Subcutaneous adipose tissue (tissue), 4 donors: ENCODE results near the gene DAP. TPM values are rescaled to one million over a fixed set of nuclear protein-coding genes. Genes with fewer than 3 reads are reported as not detected.

ENCODE experiments used
- total RNA-seq, 4 donors: library from RNA; depleted of rRNA; stranded (reverse); fragments of >200 nt; gene quantifications; one replicate each; pipeline ENCODE4 v1.1.0, GENCODE V29; 2016
- TF ChIP-seq, protein P1 (sequence below): fragments of 450-650 bp; IDR thresholded peaks from one replicate; pipeline ENCODE4 v1.5.1; 2016; ENCODE audit warnings: low read depth, mild to moderate bottlenecking, control low read depth, antibody characterized with exemption, moderate library complexity

Gene DAP
- total RNA-seq, 4 donors from 2014 or later = 52.9 to 56.7 (median 53.6) TPM

DNA sequence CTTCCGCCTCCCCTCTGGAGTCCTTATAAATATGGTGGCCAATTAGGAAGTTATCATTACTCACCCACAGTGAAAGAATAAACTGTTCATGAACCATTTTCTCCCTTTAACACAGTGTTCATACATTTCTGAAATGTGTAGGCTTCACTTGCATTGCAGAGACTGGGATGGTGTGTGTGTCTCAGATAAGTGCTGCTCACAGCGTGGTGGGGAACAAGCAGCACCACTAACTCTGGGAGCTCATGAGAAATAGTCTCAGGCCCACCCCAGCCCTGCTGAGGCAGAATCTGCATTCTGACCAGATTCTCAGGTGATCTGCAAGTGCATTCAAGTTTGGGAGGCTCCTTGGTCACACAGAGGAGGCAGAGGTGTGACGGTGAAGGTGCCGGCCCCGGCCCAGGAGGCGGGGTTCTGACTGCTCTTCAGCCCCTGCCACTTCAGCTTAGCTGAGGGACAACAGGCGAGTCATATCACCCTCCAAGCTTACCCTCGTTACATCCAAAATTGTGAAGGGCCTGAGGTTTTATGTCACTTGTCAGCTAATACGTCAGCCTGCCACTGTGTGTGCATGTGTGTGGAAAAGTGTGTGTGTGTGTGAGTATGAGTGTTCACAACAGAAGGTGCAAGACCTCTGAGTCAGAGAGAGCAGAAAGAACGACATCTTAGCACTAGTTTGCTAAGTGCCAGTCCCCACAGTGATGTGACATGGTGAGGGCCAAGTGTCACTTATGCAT, 34.7 kb downstream of the DAP start:
- TF ChIP-seq, protein P1, sequence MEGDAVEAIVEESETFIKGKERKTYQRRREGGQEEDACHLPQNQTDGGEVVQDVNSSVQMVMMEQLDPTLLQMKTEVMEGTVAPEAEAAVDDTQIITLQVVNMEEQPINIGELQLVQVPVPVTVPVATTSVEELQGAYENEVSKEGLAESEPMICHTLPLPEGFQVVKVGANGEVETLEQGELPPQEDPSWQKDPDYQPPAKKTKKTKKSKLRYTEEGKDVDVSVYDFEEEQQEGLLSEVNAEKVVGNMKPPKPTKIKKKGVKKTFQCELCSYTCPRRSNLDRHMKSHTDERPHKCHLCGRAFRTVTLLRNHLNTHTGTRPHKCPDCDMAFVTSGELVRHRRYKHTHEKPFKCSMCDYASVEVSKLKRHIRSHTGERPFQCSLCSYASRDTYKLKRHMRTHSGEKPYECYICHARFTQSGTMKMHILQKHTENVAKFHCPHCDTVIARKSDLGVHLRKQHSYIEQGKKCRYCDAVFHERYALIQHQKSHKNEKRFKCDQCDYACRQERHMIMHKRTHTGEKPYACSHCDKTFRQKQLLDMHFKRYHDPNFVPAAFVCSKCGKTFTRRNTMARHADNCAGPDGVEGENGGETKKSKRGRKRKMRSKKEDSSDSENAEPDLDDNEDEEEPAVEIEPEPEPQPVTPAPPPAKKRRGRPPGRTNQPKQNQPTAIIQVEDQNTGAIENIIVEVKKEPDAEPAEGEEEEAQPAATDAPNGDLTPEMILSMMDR = no peak

DNA sequence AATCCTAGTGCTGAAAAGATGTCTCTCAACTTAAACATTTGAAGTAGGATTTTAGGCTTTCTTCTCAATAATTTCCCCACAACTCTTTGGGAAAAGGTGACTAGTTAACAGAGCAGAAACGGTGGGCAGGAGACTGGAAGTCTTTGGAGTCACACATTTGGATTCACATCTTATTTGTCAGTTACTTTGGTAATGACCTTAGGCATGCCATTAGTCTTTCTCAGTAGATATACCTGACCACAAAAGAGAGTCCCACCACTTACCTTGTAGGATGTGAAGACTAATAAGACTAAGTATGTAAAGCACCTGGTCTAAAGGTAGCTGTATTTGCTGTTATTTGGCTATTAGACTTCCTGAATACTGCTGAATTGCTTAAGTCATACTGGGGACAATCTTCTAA, 35.4 kb downstream of the DAP start:
- TF ChIP-seq, protein P1 = no peak

DNA sequence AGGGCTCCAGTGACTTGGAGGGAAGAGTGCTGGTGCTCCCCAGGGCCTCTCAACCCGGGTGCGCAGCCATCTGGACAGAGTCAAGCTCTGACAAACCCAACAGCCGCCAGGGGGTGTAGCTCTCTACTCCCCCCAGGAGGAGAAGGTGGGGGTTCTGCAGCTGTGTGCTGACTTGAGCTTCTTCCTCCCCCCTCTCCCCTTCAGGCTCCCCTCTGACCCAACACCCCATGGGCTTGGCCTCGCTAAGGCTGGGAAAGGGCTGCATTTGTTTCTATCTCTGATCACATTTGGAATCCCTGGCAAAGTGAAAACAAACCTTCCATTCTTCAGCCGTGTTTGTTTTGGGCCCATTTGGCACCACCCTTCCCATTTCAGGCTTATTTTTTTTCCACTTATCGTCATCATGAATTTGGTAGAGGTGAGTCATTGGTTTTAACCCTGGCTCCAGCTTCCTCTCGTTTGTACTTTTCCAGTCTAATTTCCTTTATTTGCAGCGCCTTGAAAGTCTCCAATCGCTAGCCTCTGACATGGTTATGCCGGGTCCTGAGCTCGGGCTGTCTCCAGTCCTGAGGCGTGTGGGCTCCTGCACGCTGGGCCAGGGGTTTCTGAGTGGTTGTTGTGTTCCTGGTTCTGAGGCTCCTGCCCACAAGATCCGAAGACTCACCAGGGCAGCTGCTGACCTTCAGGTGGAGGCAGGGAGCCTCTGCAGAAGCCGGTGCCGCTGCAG, 36.1 kb downstream of the DAP start:
- TF ChIP-seq, protein P1 = no peak

DNA sequence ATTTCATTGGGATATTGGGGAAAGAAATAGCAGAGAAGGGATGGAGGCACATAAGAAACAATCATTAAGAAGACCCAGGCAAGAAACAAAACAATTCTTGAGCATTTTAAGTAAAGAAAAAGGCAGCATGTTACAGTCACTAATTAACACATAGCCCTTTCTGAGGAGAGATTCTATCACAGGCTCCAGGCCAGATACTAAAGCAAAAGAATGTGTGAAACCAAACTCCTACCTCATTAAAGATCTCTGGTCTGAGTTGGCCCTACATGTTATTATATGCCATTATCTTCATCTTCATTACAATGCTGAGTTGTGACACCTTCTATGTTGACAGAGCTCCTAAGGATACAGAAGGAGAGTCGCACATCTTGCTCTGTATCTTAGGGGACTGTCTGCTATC, 37.5 kb downstream of the DAP start:
- TF ChIP-seq, protein P1 = no peak

DNA sequence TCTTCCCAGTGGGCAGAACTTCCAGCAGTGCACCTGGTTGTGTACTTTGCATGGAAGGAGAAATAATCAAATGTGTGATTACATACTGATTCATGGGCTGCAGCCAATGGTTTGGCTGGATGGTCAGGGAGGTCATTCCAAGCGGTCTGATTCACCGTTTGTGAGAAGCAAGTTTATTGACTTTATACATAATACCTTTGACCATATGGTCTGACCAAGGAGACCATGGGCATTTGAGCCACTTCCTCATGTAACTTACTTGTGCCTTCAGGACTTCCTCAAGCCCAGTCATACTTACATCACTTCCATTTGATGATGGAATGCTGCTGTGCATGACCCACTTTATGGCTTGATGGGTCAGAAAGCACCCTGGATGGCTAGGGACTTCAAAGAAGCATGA, 41.1 kb downstream of the DAP start:
- TF ChIP-seq, protein P1 = no peak

DNA sequence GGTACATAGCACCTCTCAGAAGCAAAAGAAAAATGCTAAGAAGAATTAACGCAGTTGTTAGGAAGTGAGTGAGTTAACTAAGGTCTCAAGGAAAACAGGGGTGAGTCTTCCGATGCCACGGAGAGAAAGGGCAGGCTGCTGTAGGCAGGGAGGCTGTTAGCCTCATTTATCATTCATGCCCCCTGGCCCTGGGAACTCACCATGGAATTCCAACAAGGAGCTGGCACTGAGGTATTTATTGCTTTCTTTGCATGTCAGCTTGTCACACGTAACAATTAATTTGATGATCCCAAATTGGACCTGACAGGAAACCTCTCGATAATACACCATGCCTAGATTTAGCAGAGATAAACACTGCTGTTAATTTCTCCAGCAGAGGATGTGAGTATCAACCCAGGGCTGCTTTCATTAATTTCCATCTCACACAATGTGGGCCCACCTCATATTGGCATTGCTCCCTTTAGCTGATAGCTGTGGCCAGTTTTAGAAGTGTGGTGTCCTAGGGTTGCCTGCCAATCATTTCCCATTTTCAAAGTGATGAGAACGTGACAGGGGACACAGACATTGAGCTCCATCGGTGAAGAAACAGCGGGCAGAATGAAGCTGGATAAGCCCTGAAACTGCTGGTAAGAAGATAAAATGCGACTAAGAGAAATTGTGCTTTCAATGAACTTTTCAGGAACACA, 45.3 kb downstream of the DAP start:
- TF ChIP-seq, protein P1 = no peak
